Kidney epithelial cell (primary cell): Measurements from ENCODE around the gene FER. TPM values are rescaled to one million over a fixed set of nuclear protein-coding genes. Genes with fewer than 3 reads are reported as not detected.

Experiments used
- DNase-seq: peaks from one replicate; pipeline ENCODE4 v3.0.0-alpha.2; 2010; ENCODE audit warnings: low read depth
- H3K27me3 ChIP-seq: 2 replicates; pipeline ENCODE4 v1.6.0; 2011; ENCODE audit warnings: low read length; ENCODE audit not compliant: control insufficient read depth, insufficient read depth
- H3K36me3 ChIP-seq: 2 replicates; pipeline ENCODE4 v1.5.1; 2011; ENCODE audit warnings: low read length; ENCODE audit not compliant: control insufficient read depth, insufficient read depth
- H3K4me3 ChIP-seq: 2 replicates; pipeline ENCODE4 v1.5.1; 2011; ENCODE audit warnings: low read depth, mild to moderate bottlenecking, control low read depth, low read length
- CTCF ChIP-seq: IDR thresholded peaks from 2 replicates; pipeline ENCODE4 v1.5.1; 2011; ENCODE audit warnings: mild to moderate bottlenecking, moderate library complexity, low read length, control low read depth, inconsistent platforms; ENCODE audit not compliant: insufficient read depth, poor library complexity, severe bottlenecking
- total RNA-seq: library from RNA; depleted of rRNA; stranded (reverse); fragments of >200 nt; gene quantifications from 2 replicates; pipeline ENCODE4 v1.2.3, GENCODE V29; 2015

FER gene
- total RNA-seq, 1 donor from 2014 or later = 15.1 TPM

DNA sequence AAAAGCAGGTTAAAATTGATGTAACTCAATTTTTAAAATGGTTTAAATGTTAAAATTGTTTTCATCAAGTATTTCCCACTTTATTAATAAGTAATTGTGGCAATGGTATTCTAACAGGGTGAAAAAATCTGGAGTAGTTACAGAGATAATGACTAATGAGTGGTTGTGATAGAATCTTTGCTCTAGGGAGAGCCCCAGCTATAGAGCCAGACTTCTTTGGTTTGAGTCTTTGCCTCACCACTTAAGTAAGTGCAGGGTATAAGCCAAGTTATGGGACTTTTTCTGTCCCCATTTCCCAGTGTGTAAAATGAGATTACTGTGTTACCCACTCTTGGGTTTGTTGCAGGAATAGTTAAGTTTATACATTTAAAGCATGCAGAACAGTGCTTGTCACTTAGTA is 158.1 kb downstream of the FER start:
- no peak for DNase-seq
- Histone ChIP-seq H3K4me3 (no peak overlapping the region), H3K27me3 (no peaks in the 10 kb centered on the region), H3K36me3 (no peaks in the 10 kb centered on the region)
- no peak for TF ChIP-seq CTCF

DNA sequence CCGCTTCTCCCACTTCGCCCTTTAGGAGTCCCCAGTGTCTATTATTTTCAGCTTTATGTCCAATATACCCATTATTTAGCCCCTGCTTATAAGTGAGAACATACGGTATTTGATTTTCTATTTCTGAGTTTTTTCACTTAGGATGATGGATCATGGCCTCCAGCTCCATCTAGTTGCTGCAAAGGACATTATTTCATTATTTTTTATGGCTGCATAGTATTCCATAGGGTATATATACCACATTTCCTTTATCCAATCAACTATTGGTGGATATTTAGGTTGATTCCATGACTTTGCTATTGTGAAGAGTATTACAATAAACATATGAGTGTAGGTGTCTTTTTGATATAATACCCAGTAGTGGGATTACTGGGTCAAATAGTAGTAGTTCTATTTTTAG is 162.9 kb downstream of the FER start:
- Histone ChIP-seq H3K4me3 (no peak overlapping the region), H3K27me3 (no peaks in the 10 kb centered on the region), H3K36me3 (no peaks in the 10 kb centered on the region)
- no peak for DNase-seq
- TF ChIP-seq CTCF = no peak

GRCh38 chr5:108911055-108911454 is 163.4 kb downstream of the FER start:
- DNase-seq = no peak
- Histone ChIP-seq H3K4me3 (no peak overlapping the region), H3K36me3 (no peaks in the 10 kb centered on the region), H3K27me3 (no peaks in the 10 kb centered on the region)
- no peak for TF ChIP-seq CTCF

GRCh38 chr5:108917596-108917995 is 169.9 kb downstream of the FER start:
- Histone ChIP-seq H3K36me3 (no peaks in the 10 kb centered on the region), H3K4me3 (no peak overlapping the region), H3K27me3 (no peaks in the 10 kb centered on the region)
- TF ChIP-seq CTCF = no peak
- DNase-seq = peak; percentile 9

DNA sequence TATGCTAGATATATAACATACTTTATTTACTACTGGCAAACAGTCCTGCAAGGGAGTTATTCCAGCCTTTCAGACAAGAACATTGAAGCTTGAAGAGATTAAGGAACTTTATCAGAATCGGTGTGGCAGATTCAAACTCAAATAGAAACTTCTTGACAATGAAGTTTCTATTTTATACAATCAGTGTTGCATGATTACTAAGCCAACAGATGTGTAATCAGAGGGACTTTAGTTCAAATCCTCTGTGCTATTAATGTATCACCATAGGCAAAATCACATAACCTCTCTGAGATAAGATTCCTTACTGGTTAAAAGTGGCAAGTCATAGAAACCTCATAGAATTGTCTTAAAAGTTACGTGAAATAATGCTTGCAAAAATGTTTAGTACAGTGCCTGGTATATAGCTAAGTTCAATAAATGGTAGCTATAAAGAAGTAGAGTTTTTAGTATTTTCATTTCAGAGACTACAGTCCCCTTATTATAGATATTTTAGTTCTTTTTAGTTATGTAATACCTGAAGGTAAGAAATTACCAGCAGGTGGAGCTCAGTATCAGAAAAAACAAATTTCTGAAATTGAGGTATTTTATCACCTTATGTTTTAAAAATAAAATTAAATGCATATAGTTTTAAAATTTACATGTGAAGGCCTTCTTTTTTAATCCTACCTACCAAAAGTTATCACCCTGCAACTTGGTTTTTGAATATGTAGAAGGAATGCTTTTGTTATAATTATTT is 172.1 kb downstream of the FER start:
- no peak for DNase-seq
- TF ChIP-seq CTCF = peak; percentile 8
- H3K4me3 ChIP-seq = no peak overlapping the region

GRCh38 chr5:108924457-108924961 is 176.8 kb downstream of the FER start:
- Histone ChIP-seq H3K36me3 (no peaks in the 10 kb centered on the region), H3K27me3 (no peaks in the 10 kb centered on the region), H3K4me3 (no peak overlapping the region)
- TF ChIP-seq CTCF = peak; percentile 2
- DNase-seq = no peak

More for the DNA sequence above, 172.1 kb downstream of the FER start:
- H3K36me3 ChIP-seq = no peaks in the 10 kb centered on the region
- no peaks in the 10 kb centered on the region for H3K27me3 ChIP-seq
